Measurements from ENCODE around the gene PTPRJ.

- TF ChIP-seq ZBTB33 (IDR thresholded peaks at IDR 0.05), result no peak
- TF ChIP-seq CTCF (IDR thresholded peaks at IDR 0.05; ENCODE audit: low read depth, low read length, missing input control), result no peak
- no peak for TF ChIP-seq TAF1 (conservative IDR thresholded peaks at IDR 0.05)
- TF ChIP-seq YY1 (IDR thresholded peaks at IDR 0.05), result no peak
- TF ChIP-seq JUND (IDR thresholded peaks at IDR 0.05), result no peak
Measured at GRCh38 chr11:48018528-48019216, 38.3 kb downstream of the PTPRJ start.

All from liver (tissue), 3 donors.